K562 (cell line): ENCODE results near the gene ATAD2B. TPM values are rescaled to one million over a fixed set of nuclear protein-coding genes. Genes with fewer than 3 reads are reported as not detected.

Experiments used
- ATAC-seq: fragments of 200-7000 bp; cut with Tn5 transposase; 3 replicates; pipeline ENCODE4 v1.9.1; 2020; ENCODE audit warnings: moderate library complexity
- BruUV-seq: library from RNA; stranded (reverse); fragments of 400-500 nt; replicated peaks from 2 replicates; lab custom pipeline; 2021; lab: Mats Ljungman, UMichigan
- CTCF ChIA-PET: fragments of 300-600 bp; formaldehyde crosslinking; extraction: SDS; loops from one replicate; lab custom pipeline; 2021; ENCODE audit warnings: low intra/inter-chr PET ratio; lab: Yijun Ruan, JAX
- POLR2A ChIA-PET: fragments of 300-600, 350-650 bp; sonication (Branson Sonifier 250); formaldehyde crosslinking; extraction: SDS; loops from one replicate; lab custom pipeline; 2021; ENCODE audit warnings: antibody characterized with exemption, inconsistent platforms; lab: Yijun Ruan, JAX
- DNase-seq, 4 experiments: peaks; one replicate each; pipeline versions ENCODE4 v3.0.0 to v3.0.0-alpha.2; 2011 to 2018; ENCODE audit warnings: low spot score in 3 of 4, mixed read lengths in 3 of 4; ENCODE audit errors: extremely low read depth in 1 of 4
- FAIRE-seq: peaks from 2 replicates; lab custom pipeline; 2011; peaks lifted over from hg19 to GRCh38; lab: Jason Lieb, UNC
- H2AFZ ChIP-seq: 2 replicates; pipeline ENCODE4 v1.6.0; 2011; ENCODE audit warnings: low read depth, low read length, control low read depth, inconsistent platforms
- H3K27ac ChIP-seq: fragments of 200-600 bp; 3 replicates; pipeline ENCODE4 v1.8.0; 2011; ENCODE audit warnings: low read depth, mild to moderate bottlenecking, control low read depth, inconsistent platforms, low read length, moderate library complexity, mixed read lengths; ENCODE audit errors: extremely low read depth
- H3K27me3 ChIP-seq, 2 experiments: fragments of 300-600 bp in 1 of 2; 2 replicates in 1 of 2; 3 replicates in 1 of 2; pipeline versions ENCODE4 v1.6.0 to v1.8.0; 2011; ENCODE audit warnings: inconsistent platforms in 2 of 2, low read length in 2 of 2, mild to moderate bottlenecking in 1 of 2, mixed read lengths in 1 of 2, moderate library complexity in 1 of 2; ENCODE audit not compliant: control insufficient read depth in 2 of 2, insufficient read depth in 2 of 2
- H3K36me3 ChIP-seq: fragments of 300-600 bp; 3 replicates; pipeline ENCODE4 v1.8.0; 2011; ENCODE audit warnings: mild to moderate bottlenecking, low read length, inconsistent platforms; ENCODE audit not compliant: control insufficient read depth, insufficient read depth
- H3K4me1 ChIP-seq, 2 experiments: fragments of 200-600 bp in 1 of 2; replicated peaks in 1 of 2; 2 replicates in 1 of 2; 3 replicates in 1 of 2; pipeline versions ENCODE4 v1.5.1 to v1.8.0; 2011; ENCODE audit warnings: inconsistent platforms in 2 of 2, low read length in 2 of 2, mild to moderate bottlenecking in 1 of 2, mixed read lengths in 1 of 2, moderate library complexity in 1 of 2; ENCODE audit not compliant: control insufficient read depth in 2 of 2, insufficient read depth in 2 of 2
- H3K4me2 ChIP-seq: 2 replicates; pipeline ENCODE4 v1.6.1; 2011; ENCODE audit warnings: low read length, control low read depth, inconsistent platforms, mixed read lengths; ENCODE audit not compliant: insufficient read depth
- H3K4me3 ChIP-seq: fragments of 200-600 bp; sonication (generic), shearing (Covaris generic); 2 replicates; pipeline ENCODE4 v1.5.1; 2016; ENCODE audit warnings: control low read depth, inconsistent platforms
- H3K79me2 ChIP-seq: fragments of 200-600 bp; 3 replicates; pipeline ENCODE4 v1.8.0; 2011; ENCODE audit warnings: low read length, inconsistent platforms; ENCODE audit not compliant: control insufficient read depth, insufficient read depth
- H3K9ac ChIP-seq, 2 experiments: 2 replicates each; pipeline versions ENCODE4 v1.6.0 to v1.6.1; 2011; ENCODE audit warnings: low read depth in 2 of 2, low read length in 2 of 2, control low read depth in 1 of 2, inconsistent platforms in 1 of 2, mild to moderate bottlenecking in 1 of 2, mixed read lengths in 1 of 2; ENCODE audit not compliant: insufficient read depth in 1 of 2
- H3K9me1 ChIP-seq: one replicate; pipeline ENCODE4 v1.6.0; 2011; ENCODE audit warnings: inconsistent platforms, mild to moderate bottlenecking, low read length, moderate library complexity; ENCODE audit not compliant: control insufficient read depth, insufficient read depth
- H3K9me3 ChIP-seq: replicated peaks from 2 replicates; pipeline ENCODE4 v1.5.1; 2011; ENCODE audit warnings: low read depth, low read length, inconsistent platforms; ENCODE audit not compliant: control insufficient read depth, insufficient read depth
- H4K20me1 ChIP-seq: replicated peaks from 2 replicates; pipeline ENCODE4 v1.6.1; 2011; ENCODE audit warnings: low read length, inconsistent platforms, mixed read lengths; ENCODE audit not compliant: control insufficient read depth, insufficient read depth
- HOMEZ ChIP-seq: fragments of 250-450 bp; sonication (Bioruptor Pico); IDR thresholded peaks from 2 replicates; pipeline ENCODE4 v1.4.0; 2020; ENCODE audit warnings: mild to moderate bottlenecking, moderate library complexity
- IRF1 ChIP-seq: sonication (generic); formaldehyde crosslinking; IDR thresholded peaks from 2 replicates; pipeline ENCODE4 v1.8.0; 2022; ENCODE audit warnings: missing genetic modification reagents, mild to moderate bottlenecking, borderline replicate concordance
- NFYB ChIP-seq: IDR thresholded peaks from 2 replicates; pipeline ENCODE4 v1.6.1; 2011; ENCODE audit warnings: mild to moderate bottlenecking, moderate library complexity; ENCODE audit not compliant: insufficient read length; ENCODE audit errors: extremely low read depth
- SNIP1 ChIP-seq: fragments of 450-650 bp; IDR thresholded peaks from 2 replicates; pipeline ENCODE4 v1.7.1; 2017; ENCODE audit warnings: low read depth, mild to moderate bottlenecking
- TCF7 ChIP-seq: sonication (generic); IDR thresholded peaks from 2 replicates; pipeline ENCODE4 v1.6.1; 2016; ENCODE audit warnings: antibody characterized with exemption, borderline replicate concordance
- THAP12 ChIP-seq: fragments of 250-450 bp; sonication (Bioruptor Pico); IDR thresholded peaks from 2 replicates; pipeline ENCODE4 v1.9.0; 2021; ENCODE audit warnings: mild to moderate bottlenecking, inconsistent platforms
- ZNF277 ChIP-seq: fragments of 250-450 bp; sonication (Bioruptor Pico); IDR thresholded peaks from 2 replicates; pipeline ENCODE4 v1.8.0; 2022; ENCODE audit warnings: inconsistent platforms, mild to moderate bottlenecking, moderate library complexity, borderline replicate concordance
- ZNF280A ChIP-seq: fragments of 450-650 bp; IDR thresholded peaks from 2 replicates; pipeline ENCODE4 v1.6.1; 2018; ENCODE audit warnings: mild to moderate bottlenecking, low read depth; ENCODE audit not compliant: partially characterized antibody
- ZNF639 ChIP-seq, 2 experiments: fragments of 200-800 bp in 1 of 2; sonication (Bioruptor generic) in 1 of 2; sonication (generic) in 1 of 2; formaldehyde crosslinking in 1 of 2; IDR thresholded peaks in 1 of 2; conservative IDR thresholded peaks in 1 of 2; 2 replicates each; pipeline versions ENCODE4 v1.5.0 to v1.6.1; 2016 to 2020; ENCODE audit warnings: missing compliant biosample characterization in 1 of 2, missing genetic modification characterization in 1 of 2, missing genetic modification reagents in 1 of 2
- ZNF766 ChIP-seq: fragments of 200-800 bp; sonication (Bioruptor generic); conservative IDR thresholded peaks from 2 replicates; pipeline ENCODE4 v1.6.1; 2016; ENCODE audit warnings: missing genetic modification characterization, missing compliant biosample characterization
- WGBS: fragments of 100-300 bp; shearing (Covaris generic); methylation state at CpG from one replicate; pipeline ENCODE4 v1.1.6; 2016; ENCODE audit warnings: low coverage, mixed read lengths; ENCODE audit not compliant: insufficient coverage; ENCODE audit errors: missing lambda C conversion rate; 5-methylcytosine and 5-hydroxymethylcytosine counted together
- in situ Hi-C: fragments of 300-500 bp; cut with MboI; formaldehyde crosslinking; loops from 4 replicates; pipeline ENCODE4 v1.15.0; 2018; ENCODE audit warnings: inconsistent platforms, mixed read lengths
- intact Hi-C: fragments of 100-400 bp; cut with micrococcal nuclease; formaldehyde crosslinking; loops from 2 replicates; pipeline ENCODE4 v1.14.2; 2022
- polyA plus RNA-seq, 8 experiments: library from polyadenylated mRNA; depleted of rRNA in 4 of 8; stranded (reverse) in 5 of 8; unstranded in 3 of 8; fragments of >200 nt; fragmentation: Nextera tagmentation in 2 of 8; fragmentation: Illumina TruSeq in 1 of 8; extraction: Ambion mirVana in 2 of 8; extraction: Trizol in 1 of 8; gene quantifications; 2 replicates each; pipeline versions ENCODE4 v1.2.1 to v1.2.3, GENCODE V29; 2011 to 2014; ENCODE audit warnings: inconsistent platforms in 1 of 8, missing spikeins in 1 of 8
- total RNA-seq, 7 experiments: library from RNA; depleted of rRNA in 6 of 7; stranded (reverse); fragments of >200 nt in 6 of 7; fragmentation: Illumina TruSeq in 2 of 7; extraction: Trizol in 2 of 7; gene quantifications; 2 replicates each; pipeline versions ENCODE4 v1.2.1 to v1.2.3, GENCODE V29; 2011 to 2021; ENCODE audit warnings: low replicate concordance in 1 of 7

The ATAD2B gene
- total and polyA plus RNA-seq, 9 of the 15 experiments (the other 6 are each of a cell fraction or from before 2014, with no cell fraction given): 3.2 to 21.6 (median 11.4) TPM

- peak; percentile 11 for FAIRE-seq
Observed at GRCh38 chr2:23777826-23778225, 149.1 kb downstream of the ATAD2B start.

More at GRCh38 chr2:23777826-23778225, 149.1 kb downstream of the ATAD2B start:
- intact Hi-C loops (no loop called here), in situ Hi-C loops (no loop called here)
- no peaks in the 10 kb centered on the region for H4K20me1 ChIP-seq
- ATAC-seq (no peak), DNase-seq (no peak)
- peaks cover 0 to 2% of the 10 kb centered on the region in 2 experiments; a peak in 2 of 5 replicates for H3K4me1 ChIP-seq
- no peak overlapping the region for H3K9ac ChIP-seq
- no peaks in the 10 kb centered on the region for H3K9me3 ChIP-seq
- WGBS: 89% methylated on average over 2 of the region's 2 CpGs
- no peak overlapping the region for H3K27ac ChIP-seq
- no peak overlapping the region for H3K4me2 ChIP-seq
- H3K79me2 ChIP-seq: no peaks in the 10 kb centered on the region
- H3K27me3 ChIP-seq: no peaks in the 10 kb centered on the region
- no peaks in the 10 kb centered on the region for H3K9me1 ChIP-seq
- H2AFZ ChIP-seq: no peak overlapping the region
- no peak overlapping the region for H3K4me3 ChIP-seq
- ChIA-PET CTCF (no interaction called here), POLR2A (no interaction called here)
- BruUV-seq: no TSS peak
- peaks cover 18% of the 10 kb centered on the region; the same call in 1 of the 3 replicates for H3K36me3 ChIP-seq
- TF ChIP-seq ZNF639 (CRISPR knock-in tag; conservative IDR thresholded peaks at IDR 0.05 in 1 of 2, IDR thresholded peaks at IDR 0.05 in 1 of 2) (no peak), SNIP1 (no peak), ZNF280A (no peak), TCF7 (no peak), ZNF277 (CRISPR knock-in tag) (no peak), NFYB (no peak), IRF1 (CRISPR knock-in tag) (no peak), HOMEZ (no peak), THAP12 (no peak), ZNF766 (no peak)
